HL-60 (cell line): ENCODE data around the gene IQGAP1.

ENCODE experiments used
- GABPA ChIP-seq: IDR thresholded peaks from 2 replicates; pipeline ENCODE4 v1.6.1; 2012; ENCODE audit warnings: low read depth
- POLR2AphosphoS5 ChIP-seq: IDR thresholded peaks from 2 replicates; pipeline ENCODE4 v1.6.1; 2012; ENCODE audit warnings: low read depth
- SPI1 ChIP-seq: IDR thresholded peaks from 2 replicates; pipeline ENCODE4 v1.6.1; 2012; ENCODE audit warnings: low read depth, mild to moderate bottlenecking, borderline replicate concordance
- TF ChIP-seq, protein P1 (sequence below): IDR thresholded peaks from one replicate; pipeline ENCODE4 v1.5.1; 2011; ENCODE audit warnings: low read length, control low read depth, inconsistent platforms; ENCODE audit not compliant: insufficient read depth
- TF ChIP-seq, protein P2 (sequence below): IDR thresholded peaks from 2 replicates; pipeline ENCODE4 v1.6.1; 2012; ENCODE audit warnings: low read depth; ENCODE audit not compliant: insufficient replicate concordance

DNA sequence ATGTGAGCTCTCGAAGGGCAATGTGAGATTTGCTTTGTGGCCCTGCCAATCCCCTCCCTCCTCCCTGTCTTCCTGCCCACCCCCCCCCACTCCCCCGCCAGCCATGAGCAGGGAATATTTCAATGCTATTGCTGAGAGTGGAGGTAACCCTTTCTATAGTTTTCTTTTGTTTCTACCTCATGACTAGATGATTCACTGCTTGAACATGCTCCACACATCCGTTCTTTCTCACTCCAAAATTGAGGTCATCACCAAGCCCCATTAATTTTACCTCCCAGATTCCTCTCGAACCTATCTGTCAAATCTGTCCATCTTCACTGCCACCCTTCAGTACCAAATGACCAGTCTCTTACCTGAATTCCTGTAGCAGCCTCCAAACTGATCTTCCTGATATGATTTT lies 23.8 kb upstream of the IQGAP1 start:
- TF ChIP-seq, protein P1, sequence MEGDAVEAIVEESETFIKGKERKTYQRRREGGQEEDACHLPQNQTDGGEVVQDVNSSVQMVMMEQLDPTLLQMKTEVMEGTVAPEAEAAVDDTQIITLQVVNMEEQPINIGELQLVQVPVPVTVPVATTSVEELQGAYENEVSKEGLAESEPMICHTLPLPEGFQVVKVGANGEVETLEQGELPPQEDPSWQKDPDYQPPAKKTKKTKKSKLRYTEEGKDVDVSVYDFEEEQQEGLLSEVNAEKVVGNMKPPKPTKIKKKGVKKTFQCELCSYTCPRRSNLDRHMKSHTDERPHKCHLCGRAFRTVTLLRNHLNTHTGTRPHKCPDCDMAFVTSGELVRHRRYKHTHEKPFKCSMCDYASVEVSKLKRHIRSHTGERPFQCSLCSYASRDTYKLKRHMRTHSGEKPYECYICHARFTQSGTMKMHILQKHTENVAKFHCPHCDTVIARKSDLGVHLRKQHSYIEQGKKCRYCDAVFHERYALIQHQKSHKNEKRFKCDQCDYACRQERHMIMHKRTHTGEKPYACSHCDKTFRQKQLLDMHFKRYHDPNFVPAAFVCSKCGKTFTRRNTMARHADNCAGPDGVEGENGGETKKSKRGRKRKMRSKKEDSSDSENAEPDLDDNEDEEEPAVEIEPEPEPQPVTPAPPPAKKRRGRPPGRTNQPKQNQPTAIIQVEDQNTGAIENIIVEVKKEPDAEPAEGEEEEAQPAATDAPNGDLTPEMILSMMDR: no peak
- TF ChIP-seq POLR2AphosphoS5 (no peak), GABPA (no peak), SPI1 (no peak)
- TF ChIP-seq, protein P2, sequence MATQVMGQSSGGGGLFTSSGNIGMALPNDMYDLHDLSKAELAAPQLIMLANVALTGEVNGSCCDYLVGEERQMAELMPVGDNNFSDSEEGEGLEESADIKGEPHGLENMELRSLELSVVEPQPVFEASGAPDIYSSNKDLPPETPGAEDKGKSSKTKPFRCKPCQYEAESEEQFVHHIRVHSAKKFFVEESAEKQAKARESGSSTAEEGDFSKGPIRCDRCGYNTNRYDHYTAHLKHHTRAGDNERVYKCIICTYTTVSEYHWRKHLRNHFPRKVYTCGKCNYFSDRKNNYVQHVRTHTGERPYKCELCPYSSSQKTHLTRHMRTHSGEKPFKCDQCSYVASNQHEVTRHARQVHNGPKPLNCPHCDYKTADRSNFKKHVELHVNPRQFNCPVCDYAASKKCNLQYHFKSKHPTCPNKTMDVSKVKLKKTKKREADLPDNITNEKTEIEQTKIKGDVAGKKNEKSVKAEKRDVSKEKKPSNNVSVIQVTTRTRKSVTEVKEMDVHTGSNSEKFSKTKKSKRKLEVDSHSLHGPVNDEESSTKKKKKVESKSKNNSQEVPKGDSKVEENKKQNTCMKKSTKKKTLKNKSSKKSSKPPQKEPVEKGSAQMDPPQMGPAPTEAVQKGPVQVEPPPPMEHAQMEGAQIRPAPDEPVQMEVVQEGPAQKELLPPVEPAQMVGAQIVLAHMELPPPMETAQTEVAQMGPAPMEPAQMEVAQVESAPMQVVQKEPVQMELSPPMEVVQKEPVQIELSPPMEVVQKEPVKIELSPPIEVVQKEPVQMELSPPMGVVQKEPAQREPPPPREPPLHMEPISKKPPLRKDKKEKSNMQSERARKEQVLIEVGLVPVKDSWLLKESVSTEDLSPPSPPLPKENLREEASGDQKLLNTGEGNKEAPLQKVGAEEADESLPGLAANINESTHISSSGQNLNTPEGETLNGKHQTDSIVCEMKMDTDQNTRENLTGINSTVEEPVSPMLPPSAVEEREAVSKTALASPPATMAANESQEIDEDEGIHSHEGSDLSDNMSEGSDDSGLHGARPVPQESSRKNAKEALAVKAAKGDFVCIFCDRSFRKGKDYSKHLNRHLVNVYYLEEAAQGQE: no peak
